Skin epidermis (tissue), 12 donors: Measurements from ENCODE around the gene APOL2.
"Not testable (repeated sequence)": the region's sequence is repeated elsewhere in the genome, so short reads cannot be mapped to it uniquely, and the experiment has no call there.

Experiments
- H3K27ac ChIP-seq, 21 experiments: fragments of 200-600 bp; sonication (generic) in 11 of 21; one replicate each; pipeline ENCODE4 v1.5.0; 2020; ENCODE audit warnings: mild to moderate bottlenecking in 3 of 21, inconsistent platforms in 2 of 21, moderate library complexity in 2 of 21
- H3K4me3 ChIP-seq, 7 experiments: fragments of 200-600 bp; sonication (generic) in 2 of 7; one replicate each; pipeline ENCODE4 v1.5.0; 2020; ENCODE audit warnings: inconsistent platforms in 2 of 7, mild to moderate bottlenecking in 2 of 7, moderate library complexity in 1 of 7

APOL2 gene

GRCh38 chr22:36239401-36240171, at the start of gene APOL2:
Gene APOL2, minus strand, starts transcription at chr22:36239527. Its CDS starts 6,365 bp downstream, at chr22:36233162.
- peak within 1 kb of the TSS; percentile 48 to 68 (median 57) for H3K4me3 ChIP-seq
- H3K27ac ChIP-seq: peak within 1 kb of the TSS; percentile 64 to 98 (median 91)

- Histone ChIP-seq H3K27ac (peak overlapping the region in 3 of 21 experiments; percentile 5 to 75 (median 6)), H3K4me3 (no peak overlapping the region)
Measured at GRCh38 chr22:36288571-36289405, 49.5 kb upstream of the APOL2 start.

GRCh38 chr22:36287881-36288515, 48.7 kb upstream of the APOL2 start:
- Histone ChIP-seq H3K4me3 (no peak overlapping the region), H3K27ac (peak overlapping the region in 1 of 21 experiments; percentile 6)

- Histone ChIP-seq H3K4me3 (no peak overlapping the region), H3K27ac (peak overlapping the region in 13 of 21 experiments; percentile 1 to 63 (median 30))
Measured at GRCh38 chr22:36286096-36286957, 47.0 kb upstream of the APOL2 start.

- Histone ChIP-seq H3K27ac (peak overlapping the region in 9 of 21 experiments; percentile 1 to 52 (median 42)), H3K4me3 (no peak overlapping the region)
Measured at GRCh38 chr22:36285545-36285944, 46.2 kb upstream of the APOL2 start.

- no peak overlapping the region for H3K4me3 ChIP-seq
- H3K27ac ChIP-seq: peak overlapping the region in 7 of 21 experiments; percentile 11 to 52 (median 28)
Measured at GRCh38 chr22:36285017-36285416, 45.7 kb upstream of the APOL2 start.

GRCh38 chr22:36284171-36284571, 44.8 kb upstream of the APOL2 start:
- Histone ChIP-seq H3K4me3 (no peak overlapping the region), H3K27ac (no peak overlapping the region)

GRCh38 chr22:36282328-36282831, 43.1 kb upstream of the APOL2 start:
- no peak overlapping the region for H3K27ac ChIP-seq
- H3K4me3 ChIP-seq: no peak overlapping the region

- H3K4me3 ChIP-seq: no peak overlapping the region
- no peak overlapping the region for H3K27ac ChIP-seq
Measured at GRCh38 chr22:36281781-36282327, 42.5 kb upstream of the APOL2 start.

- Histone ChIP-seq H3K27ac (no peak overlapping the region), H3K4me3 (no peak overlapping the region)
Measured at GRCh38 chr22:36280379-36280778, 41.1 kb upstream of the APOL2 start.

- Histone ChIP-seq H3K4me3 (no peak overlapping the region), H3K27ac (no peak overlapping the region)
Measured at GRCh38 chr22:36279219-36279666, 39.9 kb upstream of the APOL2 start.

GRCh38 chr22:36277482-36278291, 38.4 kb upstream of the APOL2 start:
- no peak overlapping the region for H3K27ac ChIP-seq
- H3K4me3 ChIP-seq: no peak overlapping the region

GRCh38 chr22:36274531-36274930, 35.2 kb upstream of the APOL2 start:
- H3K4me3 ChIP-seq: no peak overlapping the region
- no peak overlapping the region for H3K27ac ChIP-seq

- not testable (repeated sequence) for H3K4me3 ChIP-seq, H3K27ac ChIP-seq
Measured at GRCh38 chr22:36271951-36272350, 32.6 kb upstream of the APOL2 start.

- H3K4me3 ChIP-seq, H3K27ac ChIP-seq: not testable (repeated sequence)
Measured at GRCh38 chr22:36271231-36271630, 31.9 kb upstream of the APOL2 start.

GRCh38 chr22:36267896-36268485, 28.7 kb upstream of the APOL2 start:
- Histone ChIP-seq H3K27ac (no peak overlapping the region), H3K4me3 (no peak overlapping the region)

- Histone ChIP-seq H3K4me3 (no peak overlapping the region), H3K27ac (no peak overlapping the region)
Measured at GRCh38 chr22:36267058-36267457, 27.7 kb upstream of the APOL2 start.
